Neural cell (in vitro differentiated cells): Measurements from ENCODE around the gene ROR1. TPM values are rescaled to one million over a fixed set of nuclear protein-coding genes. Genes with fewer than 3 reads are reported as not detected.

Experiments
- H2AFZ ChIP-seq: fragments of 200-600, 300-800 bp; sonication (generic), shearing (Covaris generic); 2 replicates; pipeline ENCODE4 v1.6.0; 2014; ENCODE audit warnings: low read depth, mild to moderate bottlenecking, antibody characterized with exemption, low read length, moderate library complexity
- H3F3A ChIP-seq: fragments of 200-600 bp; shearing (Covaris generic); 2 replicates; pipeline ENCODE4 v1.6.1; 2016; ENCODE audit warnings: mild to moderate bottlenecking, moderate library complexity, mixed read lengths, antibody characterized with exemption, low read length; ENCODE audit not compliant: insufficient read depth, poor library complexity, severe bottlenecking
- H3K27ac ChIP-seq: fragments of 200-600, 300-800 bp; sonication (generic), shearing (Covaris generic); 2 replicates; pipeline ENCODE4 v1.5.1; 2014; ENCODE audit warnings: mild to moderate bottlenecking, low read length, moderate library complexity
- H3K27me3 ChIP-seq: fragments of 300-800, 200-600 bp; sonication (generic), shearing (Covaris generic); 2 replicates; pipeline ENCODE4 v1.6.0; 2014; ENCODE audit warnings: mild to moderate bottlenecking, low read depth, low read length, moderate library complexity; ENCODE audit not compliant: insufficient read depth
- H3K36me3 ChIP-seq: fragments of 300-800, 200-600 bp; sonication (generic), shearing (Covaris generic); 2 replicates; pipeline ENCODE4 v1.5.1; 2014; ENCODE audit warnings: mild to moderate bottlenecking, antibody characterized with exemption, low read length, moderate library complexity; ENCODE audit not compliant: insufficient read depth
- H3K4me2 ChIP-seq: fragments of 300-800, 200-600 bp; sonication (generic), shearing (Covaris generic); 2 replicates; pipeline ENCODE4 v1.6.0; 2014; ENCODE audit warnings: mild to moderate bottlenecking, low read length
- H3K4me3 ChIP-seq: fragments of 300-800, 200-600 bp; sonication (generic), shearing (Covaris generic); 2 replicates; pipeline ENCODE4 v1.5.1; 2014; ENCODE audit warnings: mild to moderate bottlenecking, low read length, moderate library complexity
- H3K79me2 ChIP-seq: fragments of 200-600 bp; shearing (Covaris generic); replicated peaks from 2 replicates; pipeline ENCODE4 v1.6.0; 2014; ENCODE audit warnings: mild to moderate bottlenecking, low read length, moderate library complexity; ENCODE audit not compliant: insufficient read depth
- H3K9ac ChIP-seq: fragments of 300-800, 200-600 bp; sonication (generic), shearing (Covaris generic); 2 replicates; pipeline ENCODE4 v1.6.1; 2016; ENCODE audit warnings: mild to moderate bottlenecking, low read length, mixed read lengths
- H3K9me2 ChIP-seq: fragments of 200-600 bp; shearing (Covaris generic); 2 replicates; pipeline ENCODE4 v1.6.1; 2016; ENCODE audit warnings: mild to moderate bottlenecking, low read length, mixed read lengths; ENCODE audit not compliant: insufficient read depth
- H3K9me3 ChIP-seq: fragments of 200-600, 300-800 bp; sonication (generic), shearing (Covaris generic); 2 replicates; pipeline ENCODE4 v1.6.1; 2016; ENCODE audit warnings: mild to moderate bottlenecking, mixed run types, low read length, moderate library complexity, mixed read lengths
- H4K20me1 ChIP-seq: fragments of 200-600 bp; shearing (Covaris generic); 2 replicates; pipeline ENCODE4 v1.6.1; 2016; ENCODE audit warnings: mild to moderate bottlenecking, mixed run types; ENCODE audit not compliant: insufficient read depth
- EP300 ChIP-seq: fragments of 450-650 bp; conservative IDR thresholded peaks from 2 replicates; pipeline ENCODE4 v1.6.1; 2014; ENCODE audit warnings: antibody characterized with exemption, mild to moderate bottlenecking, moderate library complexity; ENCODE audit not compliant: poor library complexity, severe bottlenecking
- EZH2 ChIP-seq: fragments of 200-600, 300-800 bp; shearing (Covaris generic), sonication (generic); IDR thresholded peaks from 2 replicates; pipeline ENCODE4 v1.6.1; 2014; ENCODE audit warnings: antibody characterized with exemption, low read length, borderline replicate concordance, mild to moderate bottlenecking; ENCODE audit not compliant: insufficient read depth, poor library complexity, severe bottlenecking
- MXI1 ChIP-seq: fragments of 450-650 bp; conservative IDR thresholded peaks from 2 replicates; pipeline ENCODE4 v1.6.1; 2014; ENCODE audit warnings: antibody characterized with exemption, mild to moderate bottlenecking; ENCODE audit not compliant: poor library complexity, severe bottlenecking
- POLR2AphosphoS5 ChIP-seq: IDR thresholded peaks from 2 replicates; pipeline ENCODE4 v1.6.1; 2012
- RAD21 ChIP-seq: fragments of 450-650 bp; conservative IDR thresholded peaks from 2 replicates; pipeline ENCODE4 v1.6.1; 2014; ENCODE audit warnings: antibody characterized with exemption, mild to moderate bottlenecking, moderate library complexity
- SMC3 ChIP-seq: fragments of 450-650 bp; conservative IDR thresholded peaks from 2 replicates; pipeline ENCODE4 v1.6.1; 2014; ENCODE audit warnings: antibody characterized with exemption, mild to moderate bottlenecking, moderate library complexity; ENCODE audit not compliant: poor library complexity
- TAF1 ChIP-seq: IDR thresholded peaks from 2 replicates; pipeline ENCODE4 v1.6.1; 2012; ENCODE audit warnings: low read depth
- polyA plus RNA-seq: library from polyadenylated mRNA; depleted of rRNA; stranded (reverse); fragments of >200 nt; gene quantifications from 2 replicates; pipeline ENCODE4 v1.2.3, GENCODE V29; 2014
- TF ChIP-seq, protein P1 (sequence below): fragments of 450-650 bp; IDR thresholded peaks from 2 replicates; pipeline ENCODE4 v1.5.1; 2014; ENCODE audit warnings: antibody characterized with exemption, mild to moderate bottlenecking, moderate library complexity; ENCODE audit not compliant: poor library complexity, severe bottlenecking
- TF ChIP-seq, protein P2 (sequence below): IDR thresholded peaks from 2 replicates; pipeline ENCODE4 v1.6.1; 2012; ENCODE audit warnings: borderline replicate concordance

The ROR1 gene
- polyA plus RNA-seq, 1 donor from 2014 or later = 0.27 TPM

DNA sequence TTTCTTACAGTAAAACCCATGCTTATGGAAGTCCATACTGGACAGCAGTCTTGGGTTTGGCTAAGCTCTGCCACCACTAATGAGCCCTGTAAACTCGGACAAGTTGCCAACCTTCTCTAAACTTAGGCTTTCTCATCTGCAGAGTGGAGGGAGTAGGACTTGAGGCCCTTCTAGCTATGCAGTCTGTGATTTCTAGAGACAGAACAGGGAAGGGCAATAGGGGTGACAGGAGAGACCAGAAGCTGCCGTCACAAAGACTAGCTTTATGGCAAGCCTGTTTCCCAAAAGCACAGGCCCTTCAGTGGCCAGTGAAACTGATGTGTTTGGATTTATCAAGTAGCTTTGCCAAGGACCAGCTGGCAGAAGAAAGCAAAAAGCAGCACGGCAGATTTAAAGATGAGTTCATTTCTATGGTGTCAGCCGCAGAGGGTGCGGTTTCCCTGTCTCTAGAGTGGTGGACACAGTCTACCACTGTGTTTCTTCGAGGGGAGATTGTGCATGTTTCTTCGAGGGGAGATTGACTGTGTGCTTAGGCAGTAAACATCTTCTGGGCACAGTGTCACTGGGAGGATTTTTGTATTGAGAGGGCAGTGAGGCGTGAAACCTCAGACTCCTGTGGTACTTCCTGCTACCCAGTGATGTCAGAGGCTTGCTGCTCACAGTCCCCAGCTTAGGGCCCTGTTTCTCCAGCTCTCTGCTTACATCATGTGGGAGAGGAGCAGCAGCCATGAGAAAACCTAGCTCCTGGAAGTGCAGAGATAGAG is 119.0 kb downstream of the ROR1 start:
- no peaks in the 10 kb centered on the region for H4K20me1 ChIP-seq
- H3K27ac ChIP-seq = no peak overlapping the region
- TF ChIP-seq RAD21 = no peak
- no peak for TF ChIP-seq EZH2
- no peak for TF ChIP-seq EP300
- TF ChIP-seq, protein P1, sequence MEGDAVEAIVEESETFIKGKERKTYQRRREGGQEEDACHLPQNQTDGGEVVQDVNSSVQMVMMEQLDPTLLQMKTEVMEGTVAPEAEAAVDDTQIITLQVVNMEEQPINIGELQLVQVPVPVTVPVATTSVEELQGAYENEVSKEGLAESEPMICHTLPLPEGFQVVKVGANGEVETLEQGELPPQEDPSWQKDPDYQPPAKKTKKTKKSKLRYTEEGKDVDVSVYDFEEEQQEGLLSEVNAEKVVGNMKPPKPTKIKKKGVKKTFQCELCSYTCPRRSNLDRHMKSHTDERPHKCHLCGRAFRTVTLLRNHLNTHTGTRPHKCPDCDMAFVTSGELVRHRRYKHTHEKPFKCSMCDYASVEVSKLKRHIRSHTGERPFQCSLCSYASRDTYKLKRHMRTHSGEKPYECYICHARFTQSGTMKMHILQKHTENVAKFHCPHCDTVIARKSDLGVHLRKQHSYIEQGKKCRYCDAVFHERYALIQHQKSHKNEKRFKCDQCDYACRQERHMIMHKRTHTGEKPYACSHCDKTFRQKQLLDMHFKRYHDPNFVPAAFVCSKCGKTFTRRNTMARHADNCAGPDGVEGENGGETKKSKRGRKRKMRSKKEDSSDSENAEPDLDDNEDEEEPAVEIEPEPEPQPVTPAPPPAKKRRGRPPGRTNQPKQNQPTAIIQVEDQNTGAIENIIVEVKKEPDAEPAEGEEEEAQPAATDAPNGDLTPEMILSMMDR = no peak
- no peak for TF ChIP-seq TAF1
- TF ChIP-seq, protein P2, sequence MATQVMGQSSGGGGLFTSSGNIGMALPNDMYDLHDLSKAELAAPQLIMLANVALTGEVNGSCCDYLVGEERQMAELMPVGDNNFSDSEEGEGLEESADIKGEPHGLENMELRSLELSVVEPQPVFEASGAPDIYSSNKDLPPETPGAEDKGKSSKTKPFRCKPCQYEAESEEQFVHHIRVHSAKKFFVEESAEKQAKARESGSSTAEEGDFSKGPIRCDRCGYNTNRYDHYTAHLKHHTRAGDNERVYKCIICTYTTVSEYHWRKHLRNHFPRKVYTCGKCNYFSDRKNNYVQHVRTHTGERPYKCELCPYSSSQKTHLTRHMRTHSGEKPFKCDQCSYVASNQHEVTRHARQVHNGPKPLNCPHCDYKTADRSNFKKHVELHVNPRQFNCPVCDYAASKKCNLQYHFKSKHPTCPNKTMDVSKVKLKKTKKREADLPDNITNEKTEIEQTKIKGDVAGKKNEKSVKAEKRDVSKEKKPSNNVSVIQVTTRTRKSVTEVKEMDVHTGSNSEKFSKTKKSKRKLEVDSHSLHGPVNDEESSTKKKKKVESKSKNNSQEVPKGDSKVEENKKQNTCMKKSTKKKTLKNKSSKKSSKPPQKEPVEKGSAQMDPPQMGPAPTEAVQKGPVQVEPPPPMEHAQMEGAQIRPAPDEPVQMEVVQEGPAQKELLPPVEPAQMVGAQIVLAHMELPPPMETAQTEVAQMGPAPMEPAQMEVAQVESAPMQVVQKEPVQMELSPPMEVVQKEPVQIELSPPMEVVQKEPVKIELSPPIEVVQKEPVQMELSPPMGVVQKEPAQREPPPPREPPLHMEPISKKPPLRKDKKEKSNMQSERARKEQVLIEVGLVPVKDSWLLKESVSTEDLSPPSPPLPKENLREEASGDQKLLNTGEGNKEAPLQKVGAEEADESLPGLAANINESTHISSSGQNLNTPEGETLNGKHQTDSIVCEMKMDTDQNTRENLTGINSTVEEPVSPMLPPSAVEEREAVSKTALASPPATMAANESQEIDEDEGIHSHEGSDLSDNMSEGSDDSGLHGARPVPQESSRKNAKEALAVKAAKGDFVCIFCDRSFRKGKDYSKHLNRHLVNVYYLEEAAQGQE = no peak
- TF ChIP-seq POLR2AphosphoS5 = no peak
- TF ChIP-seq MXI1 = no peak
- TF ChIP-seq SMC3 = no peak
- H3F3A ChIP-seq = no peaks in the 10 kb centered on the region
- H3K27me3 ChIP-seq = no peaks in the 10 kb centered on the region
- H3K4me3 ChIP-seq = no peak overlapping the region
- no peaks in the 10 kb centered on the region for H3K36me3 ChIP-seq
- H3K4me2 ChIP-seq = no peak overlapping the region
- no peak overlapping the region for H2AFZ ChIP-seq
- no peaks in the 10 kb centered on the region for H3K9me3 ChIP-seq
- no peak overlapping the region for H3K9ac ChIP-seq
- H3K9me2 ChIP-seq = no peaks in the 10 kb centered on the region
- no peaks in the 10 kb centered on the region for H3K79me2 ChIP-seq

DNA sequence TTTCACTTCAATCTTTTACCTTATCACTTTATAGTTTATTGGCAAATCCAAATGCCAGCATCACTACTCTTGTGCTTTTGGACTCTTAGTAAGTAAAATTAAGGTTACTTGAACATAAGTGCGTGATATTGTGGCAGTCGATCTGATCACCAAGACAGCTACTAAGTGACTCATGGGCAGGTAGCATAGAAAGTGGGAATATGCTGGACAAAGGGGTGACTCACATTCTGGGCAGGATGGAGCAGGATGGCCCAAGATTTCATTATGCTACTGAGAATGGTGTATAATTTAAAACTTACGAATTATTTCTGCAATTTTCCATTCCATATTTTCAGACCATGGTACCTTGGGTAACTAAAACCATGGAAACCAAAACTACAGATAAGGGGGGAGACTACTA is 120.2 kb downstream of the ROR1 start:
- H3F3A ChIP-seq = no peaks in the 10 kb centered on the region
- no peaks in the 10 kb centered on the region for H3K27me3 ChIP-seq
- no peaks in the 10 kb centered on the region for H4K20me1 ChIP-seq
- no peaks in the 10 kb centered on the region for H3K79me2 ChIP-seq
- H3K4me3 ChIP-seq = no peak overlapping the region
- no peak overlapping the region for H2AFZ ChIP-seq
- no peak overlapping the region for H3K4me2 ChIP-seq
- no peaks in the 10 kb centered on the region for H3K36me3 ChIP-seq
- H3K9me2 ChIP-seq = no peaks in the 10 kb centered on the region
- H3K27ac ChIP-seq = no peak overlapping the region
- no peaks in the 10 kb centered on the region for H3K9me3 ChIP-seq
- TF ChIP-seq RAD21 = no peak
- TF ChIP-seq, protein P1 = no peak
- TF ChIP-seq SMC3 = no peak
- TF ChIP-seq EZH2 = no peak
- no peak for TF ChIP-seq MXI1
- H3K9ac ChIP-seq = no peak overlapping the region
